22Rv1 (cell line): ENCODE data around the gene ZDHHC11.
"Not testable (repeated sequence)": the region's sequence is repeated elsewhere in the genome, so short reads cannot be mapped to it uniquely, and the experiment has no call there.

Experiments
- H3K27ac ChIP-seq: fragments of 450-650 bp; 2 replicates; pipeline ENCODE4 v1.5.1; 2017
- ZFX ChIP-seq: fragments of 450-650 bp; IDR thresholded peaks from 2 replicates; pipeline ENCODE4 v1.6.1; 2017; ENCODE audit warnings: antibody characterized with exemption, borderline replicate concordance
- TF ChIP-seq, protein P1 (sequence below): fragments of 450-650 bp; IDR thresholded peaks from 2 replicates; pipeline ENCODE4 v1.5.1; 2017; ENCODE audit warnings: mild to moderate bottlenecking

Gene ZDHHC11

DNA sequence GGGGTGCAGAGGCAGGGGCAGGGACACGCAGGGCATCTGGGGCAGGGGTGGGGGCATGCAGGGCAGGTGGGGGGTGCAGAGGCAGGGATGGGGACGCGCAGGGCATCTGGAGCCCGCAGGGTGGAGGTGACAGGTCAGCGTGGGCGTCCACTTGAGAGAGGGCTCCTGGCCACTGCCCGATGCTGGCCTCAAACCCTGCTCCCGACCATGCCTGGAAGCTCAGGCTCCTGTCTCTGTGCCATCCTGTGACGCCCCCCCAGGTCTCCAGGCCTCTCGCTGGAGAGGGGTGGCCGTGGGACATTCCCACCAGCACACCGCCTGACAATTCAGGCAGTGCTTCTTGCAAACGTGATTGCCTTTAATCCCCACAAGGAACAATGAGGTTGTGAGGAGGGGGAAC is 99.3 kb downstream of the ZDHHC11 start:
- H3K27ac ChIP-seq: no peak overlapping the region
- TF ChIP-seq, protein P1, sequence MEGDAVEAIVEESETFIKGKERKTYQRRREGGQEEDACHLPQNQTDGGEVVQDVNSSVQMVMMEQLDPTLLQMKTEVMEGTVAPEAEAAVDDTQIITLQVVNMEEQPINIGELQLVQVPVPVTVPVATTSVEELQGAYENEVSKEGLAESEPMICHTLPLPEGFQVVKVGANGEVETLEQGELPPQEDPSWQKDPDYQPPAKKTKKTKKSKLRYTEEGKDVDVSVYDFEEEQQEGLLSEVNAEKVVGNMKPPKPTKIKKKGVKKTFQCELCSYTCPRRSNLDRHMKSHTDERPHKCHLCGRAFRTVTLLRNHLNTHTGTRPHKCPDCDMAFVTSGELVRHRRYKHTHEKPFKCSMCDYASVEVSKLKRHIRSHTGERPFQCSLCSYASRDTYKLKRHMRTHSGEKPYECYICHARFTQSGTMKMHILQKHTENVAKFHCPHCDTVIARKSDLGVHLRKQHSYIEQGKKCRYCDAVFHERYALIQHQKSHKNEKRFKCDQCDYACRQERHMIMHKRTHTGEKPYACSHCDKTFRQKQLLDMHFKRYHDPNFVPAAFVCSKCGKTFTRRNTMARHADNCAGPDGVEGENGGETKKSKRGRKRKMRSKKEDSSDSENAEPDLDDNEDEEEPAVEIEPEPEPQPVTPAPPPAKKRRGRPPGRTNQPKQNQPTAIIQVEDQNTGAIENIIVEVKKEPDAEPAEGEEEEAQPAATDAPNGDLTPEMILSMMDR: no peak
- no peak for TF ChIP-seq ZFX

- not testable (repeated sequence) for H3K27ac ChIP-seq
Observed at GRCh38 chr5:750226-750625, 100.6 kb downstream of the ZDHHC11 start.

DNA sequence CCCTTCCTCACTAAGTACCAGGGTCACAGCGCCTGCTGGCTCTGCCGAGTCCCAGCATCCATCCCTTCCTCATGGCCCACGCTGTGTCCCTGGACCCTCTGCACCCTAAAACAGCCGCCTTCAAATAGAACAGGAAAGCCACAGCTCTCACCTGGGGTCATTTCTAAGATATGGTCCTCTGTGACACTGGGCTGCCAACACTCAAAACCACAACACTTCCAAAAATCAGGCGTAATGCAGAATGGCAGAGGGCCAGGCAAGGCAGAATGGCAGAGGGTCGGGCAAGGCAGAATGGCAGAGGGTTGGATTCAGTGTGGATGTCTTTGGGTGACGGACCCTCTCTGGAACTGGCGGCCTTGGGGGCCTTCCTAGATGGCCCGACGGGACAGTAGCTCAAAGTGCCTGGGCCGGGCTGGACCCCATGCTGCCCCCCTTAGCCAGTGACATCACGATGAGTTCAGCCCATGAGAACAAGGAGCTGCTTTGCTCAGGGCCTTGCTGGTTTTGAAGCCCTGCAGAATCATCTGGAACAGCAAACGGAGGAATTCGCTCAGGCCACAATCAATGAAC is 101.6 kb downstream of the ZDHHC11 start:
- TF ChIP-seq ZFX: no peak
- TF ChIP-seq, protein P1: no peak
- H3K27ac ChIP-seq: no peak overlapping the region

- H3K27ac ChIP-seq: not testable (repeated sequence)
Observed at GRCh38 chr5:748011-748980, 102.5 kb downstream of the ZDHHC11 start.

DNA sequence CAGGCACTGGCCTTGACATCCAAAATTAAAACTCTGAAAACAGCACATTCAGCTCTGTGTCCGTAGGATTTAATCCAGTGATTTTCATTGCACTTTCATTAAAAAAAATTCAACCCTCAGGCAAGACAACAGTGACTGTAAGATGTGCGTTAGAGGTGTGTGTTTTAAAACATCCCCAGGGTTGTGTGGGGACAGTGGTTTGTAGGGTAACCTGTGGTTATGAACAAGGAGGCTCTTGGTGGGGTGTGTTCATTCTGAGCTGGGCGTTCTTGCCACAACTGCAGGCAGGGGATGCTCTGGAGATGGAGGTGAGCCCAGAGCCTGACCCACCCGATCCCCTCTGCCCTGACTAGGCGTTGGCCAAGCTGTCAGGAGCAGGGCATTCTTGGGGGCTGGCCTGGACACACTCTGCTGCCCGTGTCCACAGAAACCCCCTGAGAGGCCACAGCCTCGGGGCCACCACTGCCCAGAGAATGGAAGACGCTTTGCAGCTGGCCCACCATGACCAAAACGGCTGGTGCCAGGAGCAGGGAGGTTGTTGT is 103.4 kb downstream of the ZDHHC11 start:
- not testable (repeated sequence) for H3K27ac ChIP-seq

- TF ChIP-seq ZFX: no peak
- TF ChIP-seq, protein P1: no peak
- no peak overlapping the region for H3K27ac ChIP-seq
Observed at GRCh38 chr5:746258-746761, 104.5 kb downstream of the ZDHHC11 start.
